B cell (primary cell): ENCODE results near the gene NTMT1. TPM values are rescaled to one million over a fixed set of nuclear protein-coding genes. Genes with fewer than 3 reads are reported as not detected.

Experiments
- ATAC-seq: fragments of 200-7000 bp; cut with Tn5 transposase; one replicate; pipeline ENCODE4 v1.10.0; 2021; ENCODE audit warnings: low read depth, mild to moderate bottlenecking, moderate number of reproducible peaks, moderate library complexity
- CTCF ChIA-PET: fragments of 350-600 bp; sonication (Branson Sonifier 250); formaldehyde crosslinking; loops from one replicate; lab custom pipeline; 2021; ENCODE audit warnings: antibody characterized with exemption, inconsistent platforms; lab: Charles Lee
- POLR2A ChIA-PET: fragments of 350-600 bp; sonication (Branson Sonifier 250); formaldehyde crosslinking; loops from one replicate; lab custom pipeline; 2021; ENCODE audit warnings: antibody characterized with exemption; lab: Charles Lee
- DNase-seq: peaks from one replicate; pipeline ENCODE4 v3.0.0; 2013
- H2AFZ ChIP-seq: 2 replicates; pipeline ENCODE4 v1.6.1; 2012; ENCODE audit warnings: mild to moderate bottlenecking, low read depth, low read length; ENCODE audit not compliant: insufficient read depth, poor library complexity, severe bottlenecking
- H3K27ac ChIP-seq, 2 donors: 1 replicate in 1 of 2; 2 replicates in 1 of 2; pipeline ENCODE4 v1.5.1; 2012 to 2013; ENCODE audit warnings: low read length in 2 of 2, mild to moderate bottlenecking in 2 of 2, moderate library complexity in 1 of 2
- H3K27me3 ChIP-seq, 4 experiments: fragments of 200-600 bp in 1 of 4; sonication (generic) in 1 of 4; replicated peaks in 1 of 4; 1 replicate in 2 of 4; 2 replicates in 2 of 4; pipeline versions ENCODE4 v1.6.1 to v1.7.0; 2013 to 2016; ENCODE audit warnings: low read length in 3 of 4, mild to moderate bottlenecking in 2 of 4, mixed read lengths in 1 of 4, moderate library complexity in 1 of 4; ENCODE audit not compliant: insufficient read depth in 4 of 4, control insufficient read depth in 3 of 4; ENCODE audit errors: control extremely low read depth in 1 of 4
- H3K36me3 ChIP-seq, 2 experiments: replicated peaks in 1 of 2; 1 replicate in 1 of 2; 2 replicates in 1 of 2; pipeline versions ENCODE4 v1.6.1 to v1.7.1; 2013; ENCODE audit warnings: low read length in 1 of 2; ENCODE audit not compliant: insufficient read depth in 2 of 2, control insufficient read depth in 1 of 2; ENCODE audit errors: control extremely low read depth in 1 of 2, extremely low read depth in 1 of 2
- H3K4me1 ChIP-seq, 2 donors: fragments of 200-600 bp in 1 of 2; sonication (generic) in 1 of 2; 1 replicate in 1 of 2; 2 replicates in 1 of 2; pipeline versions ENCODE4 v1.5.1 to v1.6.1; 2013 to 2017; ENCODE audit warnings: low read length in 2 of 2; ENCODE audit not compliant: control insufficient read depth in 2 of 2, insufficient read depth in 2 of 2
- H3K4me2 ChIP-seq: replicated peaks from 2 replicates; pipeline ENCODE3; 2012; ENCODE audit warnings: mild to moderate bottlenecking, low read depth, low read length; ENCODE audit not compliant: poor library complexity, severe bottlenecking
- H3K4me3 ChIP-seq, 5 experiments: fragments of 200-600 bp in 1 of 5; sonication (generic) in 1 of 5; 1 replicate in 3 of 5; 2 replicates in 2 of 5; pipeline versions ENCODE4 v1.5.1 to v1.7.0; 2011 to 2016; ENCODE audit warnings: low read length in 4 of 5, mild to moderate bottlenecking in 4 of 5, low read depth in 2 of 5, control low read depth in 1 of 5, moderate library complexity in 1 of 5; ENCODE audit not compliant: insufficient read depth in 1 of 5; ENCODE audit errors: control extremely low read depth in 1 of 5, extremely low read depth in 1 of 5
- H3K79me2 ChIP-seq: fragments of 200-600 bp; sonication (generic); one replicate; pipeline ENCODE4 v1.6.0; 2016; ENCODE audit warnings: low read length; ENCODE audit not compliant: control insufficient read depth, insufficient read depth
- H3K9ac ChIP-seq: fragments of 200-600 bp; sonication (generic); 2 replicates; pipeline ENCODE4 v1.6.1; 2017; ENCODE audit warnings: mild to moderate bottlenecking, low read length, moderate library complexity
- H3K9me3 ChIP-seq, 3 donors: one replicate each; pipeline versions ENCODE4 v1.6.1 to v1.7.1; 2013; ENCODE audit warnings: low read length in 2 of 3; ENCODE audit not compliant: control insufficient read depth in 2 of 3, insufficient read depth in 1 of 3; ENCODE audit errors: control extremely low read depth in 1 of 3
- H4K20me1 ChIP-seq: 2 replicates; pipeline ENCODE4 v1.6.0; 2012; ENCODE audit warnings: mild to moderate bottlenecking, low read length; ENCODE audit not compliant: insufficient read depth, control insufficient read depth, poor library complexity, severe bottlenecking
- H3K27ac Mint-ChIP-seq: one replicate; pipeline ENCODE4 v1.8.0; 2021; ENCODE audit warnings: mixed read lengths
- H3K27me3 Mint-ChIP-seq: one replicate; pipeline ENCODE4 v1.8.0; 2021; ENCODE audit warnings: mixed read lengths
- H3K4me1 Mint-ChIP-seq: one replicate; pipeline ENCODE4 v1.8.0; 2021; ENCODE audit warnings: mixed read lengths
- H3K4me3 Mint-ChIP-seq: one replicate; pipeline ENCODE4 v1.8.0; 2021; ENCODE audit warnings: mixed read lengths
- H3K9me3 Mint-ChIP-seq: one replicate; pipeline ENCODE4 v1.8.0; 2022; ENCODE audit warnings: mixed read lengths; ENCODE audit not compliant: insufficient read depth
- CTCF ChIP-seq: fragments of 200-600 bp; IDR thresholded peaks from one replicate; pipeline ENCODE4 v1.8.0; 2022; ENCODE audit warnings: antibody characterized with exemption, mild to moderate bottlenecking
- EZH2 ChIP-seq: IDR thresholded peaks from 2 replicates; pipeline ENCODE4 v1.6.1; 2012; ENCODE audit warnings: borderline replicate concordance, low read depth, mild to moderate bottlenecking, moderate library complexity, low read length; ENCODE audit not compliant: insufficient read depth, poor library complexity, severe bottlenecking
- WGBS: methylation state at CpG from one replicate; pipeline ENCODE4 v1.1.5; 2013; ENCODE audit warnings: missing lambda C conversion rate; ENCODE audit not compliant: insufficient coverage; 5-methylcytosine and 5-hydroxymethylcytosine counted together
- intact Hi-C: fragments of 100-400 bp; cut with micrococcal nuclease; formaldehyde crosslinking; loops from one replicate; pipeline ENCODE4 v1.10.0; 2022
- polyA minus RNA-seq: library from RNA; depleted of rRNA, polyadenylated mRNA; stranded (reverse); fragments of >200 nt; gene quantifications from 2 replicates; pipeline ENCODE4 v1.2.3, GENCODE V29; 2012
- polyA plus RNA-seq: library from polyadenylated mRNA; depleted of rRNA; stranded (reverse); fragments of >200 nt; gene quantifications from 2 replicates; pipeline ENCODE4 v1.2.3, GENCODE V29; 2012
- total RNA-seq, 2 donors: library from RNA; stranded (reverse); fragments of 120-200 nt in 1 of 2; gene quantifications; 1 replicate in 1 of 2; 2 replicates in 1 of 2; pipeline versions ENCODE4 v1.2.3 to v1.2.4, GENCODE V29; 2013 to 2022

NTMT1 gene
- 33.6 and 35.3 TPM in 2 replicates for total RNA-seq
- 17.4 TPM for total RNA-seq (2013)
- 21.8 and 29.9 TPM in 2 replicates for polyA plus RNA-seq
- polyA minus RNA-seq, result 20.1 and 28.7 TPM in 2 replicates

DNA sequence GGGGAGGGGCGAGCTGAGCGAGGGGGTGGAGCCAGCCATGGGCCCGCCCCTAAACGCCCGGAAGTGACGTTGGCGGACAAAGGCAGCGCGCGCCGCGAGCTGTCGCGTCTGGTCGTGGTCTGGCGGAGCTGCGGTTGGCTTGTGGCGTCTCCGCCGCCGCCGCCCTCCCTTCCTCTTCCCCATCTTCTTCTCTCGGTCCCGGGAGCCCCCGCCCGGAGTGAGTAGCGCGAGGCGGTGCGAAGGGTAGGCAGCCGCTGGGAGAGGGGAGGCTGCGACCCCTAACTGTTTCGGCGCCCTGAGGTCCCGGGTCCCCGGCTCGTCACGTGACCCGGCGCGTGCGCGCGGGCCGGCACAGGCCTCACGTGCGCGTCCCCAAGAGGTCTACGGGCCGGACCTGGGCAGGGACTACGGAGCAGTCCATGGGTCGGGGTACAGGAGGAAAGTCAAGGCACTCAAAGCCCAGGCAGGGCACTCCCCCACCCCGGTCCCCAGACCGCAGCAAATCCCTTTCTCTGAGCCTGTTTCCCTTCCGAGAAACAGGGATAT is at the start of gene NTMT1:
Gene NTMT1, plus strand, starts transcription at position 85 of the 546 bp plus-strand sequence. CDS start 6,541 bp downstream, outside the sequence.
- peaks cover 44% of the 10 kb centered on the region for H4K20me1 ChIP-seq
- H3K9me3 ChIP-seq, result peaks cover 0 to under 1% (median 0%) of the 10 kb centered on the region in 3 donors
- H3K36me3 ChIP-seq, result peaks cover 0 to 11% of the 10 kb centered on the region in 2 experiments
- WGBS, result under 1% methylated on average over 55 of the region's 55 CpGs
- ChIA-PET POLR2A (interaction anchor here (0.7 to 2.9 kb wide), 6 partner anchors 10 to 548 kb away, joined by 3 to 22 read pairs (median 4); partner anchors contain the start of gene DOLPP1), CTCF (interaction anchor here (0.6 to 12.5 kb wide), 15 partner anchors 13 to 898 kb away, joined by 3 to 269 read pairs (median 4); partner anchors contain the start of gene ASB6)
- Mint-ChIP-seq H3K27me3 (peaks cover 12% of the 10 kb centered on the region), H3K9me3 (no peaks in the 10 kb centered on the region), H3K4me3 (peak within 1 kb of the TSS; percentile 84), H3K4me1 (peaks cover 50% of the 10 kb centered on the region), H3K27ac (peak within 1 kb of the TSS; percentile 83)
- ATAC-seq, result peak; percentile 83
- peaks cover 0 to 9% (median 3%) of the 10 kb centered on the region in 4 experiments for H3K27me3 ChIP-seq
- H3K4me1 ChIP-seq, result peaks cover 29 to 34% of the 10 kb centered on the region in 2 donors
- DNase-seq, result peak; percentile 96
- intact Hi-C loops, result loop anchor here (1.0 to 10.0 kb wide), 8 partner anchors 16 to 681 kb away; partner anchors contain the start of genes ASB6, DOLK, MIGA2 and NUP188
- peak within 1 kb of the TSS; percentile 97 for H3K9ac ChIP-seq
- no peak for TF ChIP-seq EZH2
- no peak for TF ChIP-seq CTCF
- peak within 1 kb of the TSS; percentile 59 for H2AFZ ChIP-seq
- H3K27ac ChIP-seq, result peak within 1 kb of the TSS; percentile 70 to 99
- peak within 1 kb of the TSS; percentile 94 for H3K4me2 ChIP-seq
- peak within 1 kb of the TSS; percentile 51 to 89 (median 88) for H3K4me3 ChIP-seq
- H3K79me2 ChIP-seq, result peaks cover 57% of the 10 kb centered on the region
